Smooth muscle cell (in vitro differentiated cells): ENCODE results near the gene MX2. TPM values are rescaled to one million over a fixed set of nuclear protein-coding genes. Genes with fewer than 3 reads are reported as not detected.
A peak's percentile ranks its signal among the peaks of the same experiment; 100 is the strongest.

ENCODE experiments used
- DNase-seq: peaks from one replicate; lab custom pipeline; 2025; ENCODE audit not compliant: unreplicated experiment; lab: John Stamatoyannopoulos, UW
- H2AFZ ChIP-seq: fragments of 200-600 bp; sonication (generic); 2 replicates; pipeline ENCODE4 v1.6.0; 2016; ENCODE audit warnings: antibody characterized with exemption, low read depth, mild to moderate bottlenecking
- H3F3A ChIP-seq: fragments of 200-600 bp; sonication (generic); 2 replicates; pipeline ENCODE4 v1.6.0; 2017; ENCODE audit warnings: antibody characterized with exemption, low read depth
- H3K27ac ChIP-seq: fragments of 200-600 bp; sonication (generic); 2 replicates; pipeline ENCODE4 v1.5.1; 2016; ENCODE audit warnings: low read depth, mild to moderate bottlenecking
- H3K27me3 ChIP-seq: fragments of 200-600 bp; sonication (generic); 2 replicates; pipeline ENCODE4 v1.6.1; 2016; ENCODE audit warnings: low read depth, mild to moderate bottlenecking
- H3K36me3 ChIP-seq: fragments of 200-600 bp; sonication (generic); 2 replicates; pipeline ENCODE4 v1.5.1; 2016; ENCODE audit warnings: low read depth
- H3K4me1 ChIP-seq: fragments of 200-600 bp; sonication (generic); 2 replicates; pipeline ENCODE4 v1.5.1; 2016; ENCODE audit warnings: low read depth
- H3K4me2 ChIP-seq: fragments of 200-600 bp; sonication (generic); 2 replicates; pipeline ENCODE4 v1.6.0; 2016; ENCODE audit warnings: mild to moderate bottlenecking
- H3K4me3 ChIP-seq: fragments of 200-600 bp; sonication (generic); 2 replicates; pipeline ENCODE4 v1.5.1; 2016; ENCODE audit warnings: mild to moderate bottlenecking
- H3K79me2 ChIP-seq: fragments of 200-600 bp; sonication (generic); 2 replicates; pipeline ENCODE4 v1.6.0; 2016; ENCODE audit warnings: low read depth, mild to moderate bottlenecking
- H3K9ac ChIP-seq: fragments of 200-600 bp; sonication (generic); 2 replicates; pipeline ENCODE4 v1.6.0; 2016; ENCODE audit warnings: low read depth
- H3K9me3 ChIP-seq: fragments of 200-600 bp; sonication (generic); replicated peaks from 2 replicates; pipeline ENCODE4 v1.5.1; 2016; ENCODE audit warnings: low read depth
- H4K20me1 ChIP-seq: fragments of 200-600 bp; sonication (generic); 2 replicates; pipeline ENCODE4 v1.6.0; 2016; ENCODE audit warnings: low read depth
- WGBS: methylation state at CpG from one replicate; pipeline ENCODE4 v1.1.7; 2016; ENCODE audit warnings: low lambda C conversion rate; 5-methylcytosine and 5-hydroxymethylcytosine counted together
- polyA plus RNA-seq: library from polyadenylated mRNA; unstranded; fragments of >200 nt; fragmentation: Nextera tagmentation; extraction: Ambion mirVana; gene quantifications from 2 replicates; pipeline ENCODE4 v1.2.1, GENCODE V29; 2016
- total RNA-seq: library from RNA; depleted of rRNA; stranded (reverse); fragments of >200 nt; gene quantifications from 2 replicates; pipeline ENCODE4 v1.2.3, GENCODE V29; 2014
- TF ChIP-seq, protein P1 (sequence below): fragments of 200-600 bp; sonication (generic); IDR thresholded peaks from 2 replicates; pipeline ENCODE4 v1.5.1; 2017; ENCODE audit warnings: borderline replicate concordance, mild to moderate bottlenecking, antibody characterized with exemption; ENCODE audit not compliant: insufficient read depth, poor library complexity, severe bottlenecking

Gene MX2
- total and polyA plus RNA-seq, 2 experiments from 2014 or later, result 2.5 to 3.1 TPM

- Histone ChIP-seq H3K4me3 (no peak overlapping the region), H3K27me3 (no peaks in the 10 kb centered on the region), H3F3A (peaks cover 1% of the 10 kb centered on the region), H2AFZ (no peak overlapping the region), H3K4me2 (peak overlapping the region; percentile 71), H3K36me3 (no peaks in the 10 kb centered on the region), H4K20me1 (no peaks in the 10 kb centered on the region), H3K79me2 (no peaks in the 10 kb centered on the region), H3K9me3 (no peaks in the 10 kb centered on the region), H3K4me1 (peaks cover 3% of the 10 kb centered on the region), H3K9ac (peak overlapping the region; percentile 59), H3K27ac (peak overlapping the region; percentile 75)
- WGBS, result 46% methylated on average over 12 of the region's 12 CpGs
- TF ChIP-seq, protein P1, sequence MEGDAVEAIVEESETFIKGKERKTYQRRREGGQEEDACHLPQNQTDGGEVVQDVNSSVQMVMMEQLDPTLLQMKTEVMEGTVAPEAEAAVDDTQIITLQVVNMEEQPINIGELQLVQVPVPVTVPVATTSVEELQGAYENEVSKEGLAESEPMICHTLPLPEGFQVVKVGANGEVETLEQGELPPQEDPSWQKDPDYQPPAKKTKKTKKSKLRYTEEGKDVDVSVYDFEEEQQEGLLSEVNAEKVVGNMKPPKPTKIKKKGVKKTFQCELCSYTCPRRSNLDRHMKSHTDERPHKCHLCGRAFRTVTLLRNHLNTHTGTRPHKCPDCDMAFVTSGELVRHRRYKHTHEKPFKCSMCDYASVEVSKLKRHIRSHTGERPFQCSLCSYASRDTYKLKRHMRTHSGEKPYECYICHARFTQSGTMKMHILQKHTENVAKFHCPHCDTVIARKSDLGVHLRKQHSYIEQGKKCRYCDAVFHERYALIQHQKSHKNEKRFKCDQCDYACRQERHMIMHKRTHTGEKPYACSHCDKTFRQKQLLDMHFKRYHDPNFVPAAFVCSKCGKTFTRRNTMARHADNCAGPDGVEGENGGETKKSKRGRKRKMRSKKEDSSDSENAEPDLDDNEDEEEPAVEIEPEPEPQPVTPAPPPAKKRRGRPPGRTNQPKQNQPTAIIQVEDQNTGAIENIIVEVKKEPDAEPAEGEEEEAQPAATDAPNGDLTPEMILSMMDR, result no peak
- peak; percentile 27 for DNase-seq
These were observed 4.8 kb downstream of the MX2 start for GRCh38 chr21:41366522-41367151.

GRCh38 chr21:41367301-41367944, 5.6 kb downstream of the MX2 start:
- 76% methylated on average over 9 of the region's 9 CpGs for WGBS
- Histone ChIP-seq H2AFZ (no peak overlapping the region), H3K36me3 (no peaks in the 10 kb centered on the region), H3K27ac (peak overlapping the region; percentile 75), H3K27me3 (no peaks in the 10 kb centered on the region), H3K4me2 (peak overlapping the region; percentile 71), H3K9ac (peak overlapping the region; percentile 59), H3K4me1 (peaks cover 3% of the 10 kb centered on the region), H4K20me1 (no peaks in the 10 kb centered on the region), H3K9me3 (no peaks in the 10 kb centered on the region), H3F3A (no peaks in the 10 kb centered on the region), H3K4me3 (no peak overlapping the region), H3K79me2 (no peaks in the 10 kb centered on the region)
- no peak for DNase-seq
- TF ChIP-seq, protein P1, result no peak

DNA sequence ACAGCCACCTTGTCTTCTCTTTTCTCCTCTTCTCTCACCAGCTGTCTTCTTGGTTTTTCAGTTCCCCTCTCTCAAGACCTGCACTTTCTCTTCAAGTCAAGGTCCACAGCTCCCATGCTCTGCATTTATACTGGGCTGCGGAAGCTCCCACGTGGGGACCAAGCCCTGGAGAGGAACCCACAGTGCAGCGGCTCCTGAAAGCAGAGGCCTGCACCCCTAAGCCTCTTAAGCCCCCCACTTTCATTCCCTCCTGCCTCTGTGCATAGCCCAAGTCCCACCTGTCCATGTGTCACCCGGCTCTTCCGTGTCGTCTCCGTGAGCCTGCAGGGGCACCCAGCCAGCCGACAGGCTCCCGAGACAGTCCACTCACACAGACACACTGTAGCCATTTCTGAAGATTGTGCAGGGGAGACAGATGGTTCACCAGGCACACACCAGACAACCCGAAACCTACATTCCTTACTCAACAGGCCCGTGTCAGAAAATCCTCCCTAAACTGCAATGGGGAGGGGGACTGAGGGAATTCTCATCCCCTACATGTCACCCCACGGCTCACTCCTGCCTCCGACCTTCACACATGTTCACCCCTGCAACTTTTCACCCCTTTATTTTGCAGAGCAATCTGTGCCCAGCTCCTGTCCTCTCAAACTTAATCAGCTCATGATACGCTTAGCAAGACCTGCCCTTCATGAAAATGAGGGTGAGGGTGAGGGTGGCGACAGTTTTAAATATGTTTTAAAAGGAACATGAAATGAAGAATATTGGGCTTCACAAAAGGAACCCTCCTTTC, 6.3 kb downstream of the MX2 start:
- WGBS, result 92% methylated on average over 15 of the region's 15 CpGs
- H3K9ac ChIP-seq, result no peak overlapping the region

More for the DNA sequence above, 6.3 kb downstream of the MX2 start:
- H3K79me2 ChIP-seq, result no peaks in the 10 kb centered on the region
- DNase-seq, result no peak
- H3K36me3 ChIP-seq, result no peaks in the 10 kb centered on the region
- H3K9me3 ChIP-seq, result no peaks in the 10 kb centered on the region
- peaks cover 3% of the 10 kb centered on the region for H3K4me1 ChIP-seq
- no peaks in the 10 kb centered on the region for H3K27me3 ChIP-seq
- no peaks in the 10 kb centered on the region for H4K20me1 ChIP-seq
- no peak overlapping the region for H2AFZ ChIP-seq
- H3K4me2 ChIP-seq, result peak overlapping the region; percentile 71
- TF ChIP-seq, protein P1, result no peak
- H3K27ac ChIP-seq, result peak overlapping the region; percentile 75
- no peak overlapping the region for H3K4me3 ChIP-seq
- H3F3A ChIP-seq, result no peaks in the 10 kb centered on the region
